Dermis microvascular lymphatic vessel endothelial cell (primary cell): ENCODE data around the gene TCF12. TPM values are rescaled to one million over a fixed set of nuclear protein-coding genes. Genes with fewer than 3 reads are reported as not detected.
A peak's percentile ranks its signal among the peaks of the same experiment; 100 is the strongest.
"Not testable (repeated sequence)": the region's sequence is repeated elsewhere in the genome, so short reads cannot be mapped to it uniquely, and the experiment has no call there.

ENCODE experiments used
- DNase-seq, 2 donors: peaks; one replicate each; pipeline versions ENCODE4 v3.0.0 to v3.0.0-alpha.2; 2010; ENCODE audit warnings: low read depth in 2 of 2
- total RNA-seq: library from RNA; depleted of rRNA; stranded (reverse); fragments of >200 nt; gene quantifications from 2 replicates; pipeline ENCODE4 v1.2.1, GENCODE V29; 2014

TCF12 gene
- total RNA-seq, 1 donor from 2014 or later = 56.9 TPM

DNA sequence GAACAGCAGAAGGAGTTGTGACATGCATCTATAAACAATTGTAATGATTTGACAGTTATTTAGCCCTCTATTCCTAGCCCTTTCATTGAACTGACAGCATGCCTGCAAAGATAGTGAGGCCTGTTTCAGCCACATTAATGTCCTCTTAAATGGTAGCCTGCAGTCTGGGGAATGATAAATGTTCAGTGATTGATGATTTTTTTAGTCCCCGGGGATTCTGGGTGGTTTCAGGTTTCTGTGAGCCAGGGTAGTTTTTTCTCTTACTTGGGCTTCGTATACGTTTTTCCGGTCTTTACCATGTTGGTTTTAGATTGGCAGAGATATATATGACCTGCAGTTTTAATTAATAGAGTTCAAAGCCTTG is 172.0 kb downstream of the TCF12 start:
- DNase-seq = no peak

DNA sequence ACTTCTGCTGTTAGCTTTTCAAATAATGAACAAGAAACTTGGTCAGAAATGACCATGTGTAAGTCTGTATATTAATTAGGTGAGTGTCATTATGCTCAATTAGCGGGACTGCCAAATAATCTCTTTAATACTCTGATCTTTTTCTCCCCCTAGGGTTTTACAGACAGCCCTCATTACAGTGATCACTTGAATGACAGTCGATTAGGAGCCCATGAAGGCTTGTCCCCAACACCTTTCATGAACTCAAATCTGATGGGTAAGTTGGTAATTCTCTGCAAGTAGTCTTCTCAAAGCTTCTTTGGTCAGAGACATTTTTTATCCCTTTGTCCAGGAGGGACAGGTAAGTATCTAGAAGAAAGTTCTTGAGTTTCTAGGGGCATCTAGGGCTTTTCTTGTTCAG is 173.2 kb downstream of the TCF12 start:
- no peak for DNase-seq

DNA sequence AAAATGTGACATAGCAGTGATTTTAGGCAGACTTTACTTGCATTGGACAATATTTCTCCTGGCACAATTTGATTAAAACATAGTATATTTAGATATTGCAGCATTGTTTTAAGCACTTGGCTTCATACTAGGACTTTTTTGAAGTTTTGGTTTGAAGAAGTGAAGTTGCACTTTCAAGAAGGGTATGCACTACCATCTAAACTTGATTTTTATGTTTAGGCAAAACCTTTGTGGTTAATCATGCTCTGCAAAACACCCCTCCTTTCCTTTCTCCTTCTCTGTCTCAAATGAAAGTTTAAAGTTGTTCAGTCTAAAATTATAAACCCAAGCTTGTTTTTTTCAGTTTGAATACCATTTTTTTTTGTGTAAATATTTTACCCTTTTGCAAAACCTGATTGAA is 173.8 kb downstream of the TCF12 start:
- DNase-seq = no peak

DNA sequence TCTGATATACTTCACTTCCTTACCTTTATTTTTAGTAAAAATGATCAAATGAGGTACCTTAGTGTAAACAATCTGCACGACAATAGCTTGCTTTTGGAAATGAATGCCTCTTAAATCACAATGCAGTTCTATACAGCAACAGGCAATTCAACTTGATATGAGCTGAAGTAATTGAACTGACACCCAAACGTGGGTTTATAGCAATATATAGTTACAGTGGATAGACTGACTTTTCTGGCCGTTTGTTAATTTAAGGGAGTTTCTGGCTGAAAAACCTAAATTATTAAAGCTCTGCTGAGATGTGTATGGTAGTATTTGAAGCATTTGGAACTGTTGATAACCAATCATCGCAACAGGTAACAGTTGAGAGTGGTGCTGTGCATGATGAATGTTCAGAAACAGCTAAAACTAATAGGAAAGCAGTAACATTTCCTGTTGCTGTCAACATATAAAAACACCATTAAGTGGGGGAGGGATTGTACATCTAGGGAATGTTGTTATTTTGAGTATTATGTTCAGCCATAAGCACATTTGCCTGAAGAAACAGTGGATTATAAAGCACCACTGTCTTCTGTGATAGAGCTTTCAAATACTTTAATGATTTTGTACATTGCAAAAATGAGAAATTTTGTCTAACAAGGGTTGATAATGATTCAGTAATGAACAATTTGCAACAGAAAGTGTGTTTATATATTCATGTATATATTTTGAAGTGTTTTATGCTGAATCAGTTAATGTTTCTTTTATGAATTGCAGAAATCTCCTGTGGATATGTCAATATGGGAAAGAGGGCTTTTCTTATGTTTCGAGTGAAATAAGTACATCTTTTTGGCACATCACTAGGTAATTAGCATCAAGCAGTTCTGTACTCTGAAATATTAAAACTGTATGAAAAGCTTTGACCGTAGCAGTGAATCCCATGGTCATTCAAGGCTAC is 176.1 kb downstream of the TCF12 start:
- peak; percentile 36 to 70 for DNase-seq

DNA sequence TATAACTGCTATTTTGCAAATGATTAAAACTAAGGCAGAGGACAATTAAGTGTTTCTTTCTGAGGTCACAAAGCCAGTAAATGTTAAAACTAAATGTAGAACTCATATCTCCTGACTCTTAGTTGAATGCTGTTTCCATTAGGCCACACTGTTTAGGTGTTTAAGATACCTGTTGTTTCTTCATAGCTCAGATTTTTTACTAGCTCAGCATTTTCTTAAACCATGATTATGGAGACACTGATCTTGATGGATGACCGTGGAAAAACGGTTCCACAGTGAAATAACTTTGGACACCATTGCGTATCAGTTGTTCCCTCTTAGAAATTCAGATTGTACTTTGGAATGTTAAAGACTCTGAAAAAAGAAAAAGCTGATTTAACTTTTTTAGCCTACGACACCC is 177.5 kb downstream of the TCF12 start:
- no peak for DNase-seq

DNA sequence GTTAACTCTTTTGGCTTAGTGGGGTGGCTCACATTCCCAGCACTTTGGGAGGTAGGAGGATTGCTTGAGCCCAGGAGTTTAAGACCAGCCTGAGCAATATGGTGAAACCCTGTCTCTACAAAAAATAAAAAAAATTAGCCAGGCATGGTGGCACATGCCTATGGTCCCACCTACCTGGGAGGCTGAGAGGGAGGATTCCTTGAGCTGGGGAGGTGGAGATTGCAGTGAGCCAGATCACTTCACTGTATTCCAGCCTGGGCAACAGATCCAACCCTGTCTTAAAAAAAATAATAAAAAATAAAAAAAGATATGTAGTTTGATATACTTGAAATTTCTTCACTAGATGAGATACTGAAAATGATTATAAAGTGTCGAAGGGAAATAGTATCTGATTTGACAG is 178.8 kb downstream of the TCF12 start:
- no peak for DNase-seq

- DNase-seq = not testable (repeated sequence)
Observed at GRCh38 chr15:57097919-57098543, 179.6 kb downstream of the TCF12 start.

DNA sequence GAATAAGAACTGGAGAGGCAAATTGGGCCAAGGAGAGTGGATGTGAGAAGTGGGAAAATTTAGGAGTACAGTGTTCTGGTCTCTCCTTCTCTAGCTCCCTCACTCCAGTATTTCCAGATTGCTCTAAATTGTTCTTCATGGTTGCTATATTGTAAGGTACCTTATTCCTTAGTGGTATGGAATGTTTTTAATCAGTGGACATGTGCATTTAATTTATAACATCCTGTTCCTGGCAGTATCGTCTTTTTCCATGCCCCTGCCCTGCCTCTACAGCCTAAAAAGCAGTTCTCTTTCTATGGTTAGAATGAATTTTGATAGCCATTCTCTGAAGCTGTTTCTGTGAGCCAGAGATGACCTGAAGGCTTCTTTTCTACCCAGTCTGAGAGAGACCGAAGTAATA is 180.5 kb downstream of the TCF12 start:
- DNase-seq = no peak

DNA sequence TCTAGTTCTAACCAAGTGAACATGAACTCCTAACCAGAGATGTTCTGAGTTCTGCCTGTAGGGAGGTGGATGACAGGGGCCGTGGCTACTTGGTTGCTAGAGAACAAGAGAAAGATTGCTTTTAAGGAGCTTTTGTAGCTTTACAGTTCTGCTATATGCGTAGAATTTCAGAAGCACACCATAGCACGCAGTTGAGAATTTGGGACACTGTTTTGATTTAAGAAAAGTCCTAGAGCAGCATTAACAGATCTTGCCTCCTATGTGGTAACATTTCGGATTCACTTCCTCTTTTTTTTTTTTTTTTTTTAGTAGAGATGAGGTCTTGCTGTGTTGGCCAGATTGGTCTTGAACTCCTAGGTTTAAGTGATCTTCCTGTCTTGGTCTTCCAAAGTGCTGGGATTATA is 181.7 kb downstream of the TCF12 start:
- no peak for DNase-seq

DNA sequence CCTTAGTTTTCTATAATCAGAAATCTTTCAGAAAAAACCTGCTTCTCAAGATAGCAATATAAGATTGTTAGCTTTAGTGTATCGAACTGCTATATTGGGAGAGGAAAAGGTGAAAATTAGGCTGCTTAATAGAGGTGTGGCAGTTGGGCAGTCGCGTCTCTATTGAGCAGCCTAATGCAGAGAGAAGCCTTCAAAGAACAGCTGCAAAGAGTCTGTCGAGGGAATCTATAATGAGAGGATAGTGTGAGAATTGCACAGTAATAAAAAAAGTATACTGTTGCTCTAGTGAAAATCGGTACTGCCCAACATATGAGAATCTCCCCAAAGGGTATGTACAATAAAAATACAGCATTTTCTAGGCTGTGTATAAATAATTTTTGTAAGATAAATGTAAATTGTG is 184.4 kb downstream of the TCF12 start:
- no peak for DNase-seq

GRCh38 chr15:57108296-57108695 is 189.9 kb downstream of the TCF12 start:
- DNase-seq = no peak

GRCh38 chr15:57109005-57109404 is 190.6 kb downstream of the TCF12 start:
- no peak for DNase-seq

GRCh38 chr15:57111002-57111401 is 192.6 kb downstream of the TCF12 start:
- DNase-seq = no peak

DNA sequence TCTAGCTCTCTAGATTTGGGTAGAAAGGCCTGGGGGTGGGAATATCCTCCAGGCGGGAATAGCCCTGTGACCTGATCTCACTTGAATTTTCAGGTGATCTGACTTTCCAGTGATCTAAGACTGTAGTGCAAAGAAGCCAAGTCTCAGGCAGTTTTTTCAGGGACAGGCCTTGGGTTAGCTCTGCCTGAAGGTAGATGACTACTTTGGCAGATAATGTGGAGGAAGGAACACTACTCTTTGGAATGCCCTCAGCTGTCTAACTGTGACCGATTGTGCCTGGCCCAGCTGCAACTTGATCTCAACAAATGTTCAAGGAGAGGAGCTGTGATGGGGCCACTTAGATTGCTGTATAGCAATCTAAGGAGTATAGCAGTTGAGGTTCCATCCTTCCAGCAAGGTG is 193.7 kb downstream of the TCF12 start:
- no peak for DNase-seq

DNA sequence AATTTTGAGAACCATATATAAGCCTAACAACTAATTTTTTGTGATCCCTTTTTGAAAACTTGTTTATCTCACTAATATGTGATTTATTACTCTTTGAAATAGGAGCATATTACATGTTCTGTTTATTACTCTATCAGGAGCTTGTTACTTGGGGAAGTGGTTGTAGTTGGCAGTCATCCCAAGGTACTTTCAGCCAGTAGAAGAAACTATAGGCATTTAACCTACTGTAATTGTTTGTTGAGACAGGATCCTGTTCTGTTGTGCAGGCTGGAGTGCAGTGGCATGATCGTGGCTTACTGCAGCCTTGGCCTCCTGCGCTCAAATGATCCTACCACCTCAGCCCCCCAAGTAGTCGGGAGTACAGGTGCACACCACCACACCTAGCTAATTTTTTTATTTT is 195.6 kb downstream of the TCF12 start:
- DNase-seq = peak in 1 of 2 donors; percentile 86

- DNase-seq = peak; percentile 50 to 80
Observed at GRCh38 chr15:57118013-57118799, 199.8 kb downstream of the TCF12 start.

DNA sequence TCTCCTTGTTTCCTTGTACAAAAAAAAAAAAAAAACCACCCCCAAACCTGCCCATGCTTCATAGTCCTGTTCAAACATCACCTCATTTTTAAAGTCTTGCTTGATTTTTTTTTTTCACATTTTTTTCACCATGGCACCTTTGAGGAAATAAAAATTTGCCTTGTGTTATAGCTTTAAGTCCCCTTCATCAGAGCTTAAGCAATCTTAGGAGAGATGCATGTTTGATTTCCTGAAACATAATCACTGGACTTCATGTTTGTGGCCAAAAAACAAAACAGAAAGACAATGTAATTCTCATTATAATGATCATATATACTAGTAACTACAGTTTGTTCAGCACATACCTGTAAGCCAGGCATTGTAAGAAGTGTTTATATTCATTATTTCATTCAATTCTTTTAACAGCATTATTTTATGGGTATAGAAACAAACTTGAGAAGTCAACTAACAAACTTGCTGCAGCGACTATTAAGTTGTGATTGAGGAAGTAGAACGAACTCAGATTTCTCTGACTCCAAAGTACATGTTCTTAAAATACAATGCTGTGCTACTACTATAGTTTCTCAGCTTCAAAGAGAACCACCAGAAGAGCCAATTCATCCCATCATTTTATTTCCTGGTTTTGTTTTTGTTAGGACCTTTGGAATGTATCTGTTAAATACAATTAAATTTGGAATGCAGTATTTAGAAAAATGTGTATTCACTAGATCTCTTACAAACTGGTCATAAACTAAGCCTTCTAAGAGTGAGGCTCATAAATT is 203.8 kb downstream of the TCF12 start:
- peak; percentile 30 to 55 for DNase-seq

DNA sequence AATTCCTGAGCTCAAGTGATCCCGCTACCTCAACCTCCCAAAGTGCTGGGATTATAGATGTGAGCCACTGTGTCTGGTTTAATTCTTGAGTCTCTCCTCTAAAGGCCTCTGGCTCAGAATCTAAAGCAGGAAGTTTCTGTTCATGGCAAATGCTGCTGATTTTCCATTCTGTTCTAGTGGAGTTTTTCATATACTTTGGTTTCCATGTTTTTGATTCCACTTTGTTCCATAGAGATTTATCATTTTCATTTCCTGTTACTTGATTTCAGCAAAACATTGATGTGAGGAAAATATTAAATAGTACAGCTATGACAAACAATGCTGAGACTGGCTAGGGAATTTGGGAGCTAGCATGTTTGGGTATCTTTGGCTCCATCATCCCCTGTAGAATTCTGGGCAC is 205.6 kb downstream of the TCF12 start:
- peak; percentile 52 to 78 for DNase-seq

DNA sequence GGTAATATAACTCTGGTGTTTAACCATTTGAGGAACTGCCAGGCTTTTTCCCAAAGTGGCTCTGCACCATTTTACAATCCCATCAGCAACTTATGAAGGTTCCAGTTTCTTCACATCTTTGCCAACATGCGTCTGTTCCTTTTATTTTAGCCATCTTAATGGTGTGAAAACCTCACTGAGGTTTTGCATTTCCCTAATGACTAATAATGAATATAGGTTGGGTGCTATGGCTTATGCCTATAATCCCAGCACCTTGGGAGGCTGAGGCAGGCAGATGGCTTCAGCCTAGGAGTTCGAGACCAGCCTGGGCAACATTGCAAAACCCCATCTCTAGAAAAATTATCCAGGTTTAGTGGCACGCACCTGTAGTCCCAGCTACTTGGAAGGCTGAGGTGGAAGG is 210.6 kb downstream of the TCF12 start:
- DNase-seq = no peak

- DNase-seq = no peak
Observed at GRCh38 chr15:57130956-57131355, 212.5 kb downstream of the TCF12 start.
